NCI-H510A treated with DMSO at 0.1 percent for 48 hours (cell line): ENCODE results near the gene SWAP70.

Source experiments
- DNase-seq: peaks from one replicate; lab custom pipeline; 2025; lab: John Stamatoyannopoulos, UW

Gene SWAP70

GRCh38 chr11:9776203-9776602 lies 112.3 kb downstream of the SWAP70 start:
- DNase-seq, result no peak

GRCh38 chr11:9777066-9777465 lies 113.2 kb downstream of the SWAP70 start:
- no peak for DNase-seq

- no peak for DNase-seq
These were observed 113.6 kb downstream of the SWAP70 start for GRCh38 chr11:9777525-9777924.

- no peak for DNase-seq
These were observed 117.1 kb downstream of the SWAP70 start for GRCh38 chr11:9780929-9781328.

GRCh38 chr11:9783986-9784385 lies 120.1 kb downstream of the SWAP70 start:
- DNase-seq, result no peak

- no peak for DNase-seq
These were observed 120.9 kb downstream of the SWAP70 start for GRCh38 chr11:9784602-9785315.

GRCh38 chr11:9787260-9787659 lies 123.4 kb downstream of the SWAP70 start:
- DNase-seq, result no peak

- no peak for DNase-seq
These were observed 124.2 kb downstream of the SWAP70 start for GRCh38 chr11:9787981-9788521.

GRCh38 chr11:9789910-9790309 lies 126.0 kb downstream of the SWAP70 start:
- no peak for DNase-seq

GRCh38 chr11:9790703-9791102 lies 126.8 kb downstream of the SWAP70 start:
- DNase-seq, result no peak

- no peak for DNase-seq
These were observed 132.4 kb downstream of the SWAP70 start for GRCh38 chr11:9796266-9796665.

GRCh38 chr11:9796854-9797253 lies 133.0 kb downstream of the SWAP70 start:
- DNase-seq, result no peak

GRCh38 chr11:9797300-9797699 lies 133.4 kb downstream of the SWAP70 start:
- no peak for DNase-seq

GRCh38 chr11:9799886-9800285 lies 136.0 kb downstream of the SWAP70 start:
- DNase-seq, result no peak

- no peak for DNase-seq
These were observed 138.5 kb downstream of the SWAP70 start for GRCh38 chr11:9802291-9802861.
